Measurements from ENCODE around the gene ASIC2.

- no peak for TF ChIP-seq CTCF (IDR thresholded peaks at IDR 0.05)
- no peak for TF ChIP-seq ZFX (IDR thresholded peaks at IDR 0.05; ENCODE audit: borderline replicate concordance)
Observed at GRCh38 chr17:33266116-33266515, 27.0 kb downstream of the ASIC2 start.
